Naive thymus-derived CD4-positive, alpha-beta T cell (primary cell): ENCODE measurements around the gene HSD17B14. TPM values are rescaled to one million over a fixed set of nuclear protein-coding genes. Genes with fewer than 3 reads are reported as not detected.
"Not testable (repeated sequence)": the region's sequence is repeated elsewhere in the genome, so short reads cannot be mapped to it uniquely, and the experiment has no call there.

Experiments used
- ATAC-seq: fragments of 150-1000 bp; cut with Tn5 transposase; 2 replicates; pipeline ENCODE4 v1.10.0; 2021; ENCODE audit warnings: mild to moderate bottlenecking, moderate library complexity
- CTCF ChIA-PET: fragments of 350-600 bp; sonication (Branson Sonifier 250); formaldehyde crosslinking; loops from one replicate; lab custom pipeline; 2021; ENCODE audit warnings: antibody characterized with exemption; lab: Charles Lee
- POLR2A ChIA-PET: fragments of 350-600 bp; sonication (Branson Sonifier 250); formaldehyde crosslinking; loops from one replicate; lab custom pipeline; 2021; ENCODE audit warnings: antibody characterized with exemption, inconsistent platforms; lab: Charles Lee
- DNase-seq, 9 donors: peaks; one replicate each; pipeline versions ENCODE4 v3.0.0 to v3.0.0-alpha.2; 2020 to 2022; ENCODE audit warnings: mixed read lengths in 1 of 9
- H3K27ac ChIP-seq: one replicate; pipeline ENCODE4 v1.7.0; 2013; ENCODE audit warnings: mild to moderate bottlenecking, low read depth, low read length, moderate library complexity
- H3K27me3 ChIP-seq, 2 donors: one replicate each; pipeline ENCODE4 v1.7.0; 2013; ENCODE audit warnings: low read length in 2 of 2, mild to moderate bottlenecking in 2 of 2, moderate library complexity in 2 of 2; ENCODE audit not compliant: control insufficient read depth in 2 of 2, insufficient read depth in 2 of 2
- H3K36me3 ChIP-seq, 3 experiments: 1 replicate in 2 of 3; 2 replicates in 1 of 3; pipeline ENCODE4 v1.7.0; 2013; ENCODE audit warnings: low read length in 3 of 3, mild to moderate bottlenecking in 3 of 3, moderate library complexity in 1 of 3; ENCODE audit not compliant: insufficient read depth in 3 of 3, control insufficient read depth in 2 of 3
- H3K4me1 ChIP-seq, 2 donors: one replicate each; pipeline ENCODE4 v1.7.0; 2013; ENCODE audit warnings: low read length in 2 of 2, mild to moderate bottlenecking in 2 of 2, moderate library complexity in 1 of 2; ENCODE audit not compliant: control insufficient read depth in 2 of 2, insufficient read depth in 2 of 2
- H3K4me3 ChIP-seq: 2 replicates; pipeline ENCODE4 v1.7.0; 2013; ENCODE audit warnings: mild to moderate bottlenecking, low read length
- H3K9me3 ChIP-seq, 3 experiments: 1 replicate in 2 of 3; 2 replicates in 1 of 3; pipeline ENCODE4 v1.7.0; 2013; ENCODE audit warnings: low read length in 3 of 3; ENCODE audit not compliant: control insufficient read depth in 2 of 3
- H3K27ac Mint-ChIP-seq, 9 donors: one replicate each; pipeline ENCODE4 v1.8.0; 2020 to 2022; ENCODE audit warnings: mixed read lengths in 9 of 9, mild to moderate bottlenecking in 8 of 9, moderate library complexity in 5 of 9, inconsistent platforms in 2 of 9
- H3K27me3 Mint-ChIP-seq, 5 donors: one replicate each; pipeline ENCODE4 v1.8.0; 2021 to 2022; ENCODE audit warnings: mixed read lengths in 5 of 5, mild to moderate bottlenecking in 1 of 5
- H3K36me3 Mint-ChIP-seq, 5 donors: one replicate each; pipeline ENCODE4 v1.8.0; 2020 to 2022; ENCODE audit warnings: mixed read lengths in 5 of 5, mild to moderate bottlenecking in 3 of 5, inconsistent platforms in 1 of 5
- H3K4me1 Mint-ChIP-seq, 7 donors: one replicate each; pipeline ENCODE4 v1.8.0; 2020 to 2022; ENCODE audit warnings: mixed read lengths in 7 of 7, mild to moderate bottlenecking in 3 of 7, inconsistent platforms in 1 of 7
- H3K4me3 Mint-ChIP-seq, 10 donors: one replicate each; pipeline ENCODE4 v1.8.0; 2020 to 2022; ENCODE audit warnings: mild to moderate bottlenecking in 10 of 10, mixed read lengths in 10 of 10, moderate library complexity in 6 of 10, inconsistent platforms in 2 of 10
- H3K9me3 Mint-ChIP-seq, 11 donors: one replicate each; pipeline ENCODE4 v1.8.0; 2020 to 2022; ENCODE audit warnings: mixed read lengths in 11 of 11, mild to moderate bottlenecking in 4 of 11, inconsistent platforms in 1 of 11, moderate library complexity in 1 of 11
- intact Hi-C, 2 donors: fragments of 100-400 bp; cut with micrococcal nuclease; formaldehyde crosslinking; loops; one replicate each; pipeline ENCODE4 v1.15.1; 2023
- polyA plus RNA-seq, 2 donors: library from polyadenylated mRNA; unstranded; fragments of 300-500 nt; fragmentation: Illumina TruSeq; gene quantifications; one replicate each; pipeline ENCODE4 v1.2.3, GENCODE V29; 2021
- total RNA-seq, 6 experiments: library from RNA in 5 of 6; stranded (reverse) in 5 of 6; gene quantifications; 1 replicate in 5 of 6; 2 replicates in 1 of 6; pipeline ENCODE4 v1.2.3 and lab custom pipeline; 2021 to 2026

Gene HSD17B14
- total and polyA plus RNA-seq, 7 experiments from 2014 or later = 0.38 to 2.9 (median 1.2) TPM; not detected in 1

DNA sequence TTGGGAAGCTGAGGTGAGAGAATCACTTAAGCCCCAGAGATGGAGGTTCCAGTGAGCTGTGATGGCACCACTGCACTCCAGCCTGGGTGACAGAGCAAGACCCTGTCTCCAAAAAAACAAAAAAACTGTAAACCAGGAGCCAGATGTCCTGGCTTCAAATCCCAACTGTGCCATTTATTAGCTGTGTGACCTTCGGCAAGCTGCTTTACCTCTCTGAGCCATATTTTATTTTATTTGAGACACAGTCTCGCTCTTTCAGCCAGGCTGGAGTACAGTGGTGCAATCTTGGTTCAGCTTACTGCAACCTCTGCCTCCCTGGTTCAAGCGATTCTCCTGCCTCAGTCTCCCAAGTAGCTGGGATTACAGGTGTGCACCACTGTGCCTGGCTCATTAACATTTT lies 10.4 kb upstream of the HSD17B14 start:
- CTCF ChIA-PET = interaction anchor here (7.5 kb wide), 1 partner anchor 57 kb away, joined by 100 read pairs; no protein-coding TSS in a partner anchor
- H3K4me1 ChIP-seq = not testable (repeated sequence)

DNA sequence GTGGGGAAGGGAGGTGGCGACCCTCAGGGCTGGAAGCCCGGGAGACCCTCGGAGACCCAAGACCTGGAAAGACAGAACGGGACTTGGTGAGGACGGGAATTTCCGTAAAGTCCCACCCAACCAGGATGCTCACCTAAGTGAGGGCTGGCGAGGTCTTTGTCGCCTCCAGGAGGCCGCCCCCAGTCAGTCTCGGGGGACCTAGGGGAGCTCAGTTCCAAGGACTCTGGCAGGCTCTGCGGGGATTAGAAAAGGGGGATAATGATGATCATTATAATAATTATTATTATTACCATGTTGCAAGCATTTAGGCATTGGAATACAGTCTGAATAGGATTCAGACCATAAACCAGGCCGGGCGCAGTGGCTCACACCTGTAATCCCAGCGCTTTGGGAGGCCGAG lies 9.1 kb upstream of the HSD17B14 start:
- H3K4me1 ChIP-seq = no peaks in the 10 kb centered on the region
- Mint-ChIP-seq H3K27me3 (no peaks in the 10 kb centered on the region), H3K27ac (no peak overlapping the region), H3K4me3 (no peak overlapping the region), H3K9me3 (no peaks in the 10 kb centered on the region), H3K36me3 (no peaks in the 10 kb centered on the region), H3K4me1 (peaks cover 0 to 6% (median 0%) of the 10 kb centered on the region in 7 donors)
- H3K4me3 ChIP-seq = no peak overlapping the region
- intact Hi-C loops = no loop called here
- DNase-seq (no peak), ATAC-seq (no peak)
- CTCF ChIA-PET = interaction anchor here (0.5 to 7.5 kb wide), 2 partner anchors 56 to 194 kb away, joined by 3 to 100 read pairs; no protein-coding TSS in a partner anchor
- no peaks in the 10 kb centered on the region for H3K27me3 ChIP-seq
- H3K9me3 ChIP-seq = no peaks in the 10 kb centered on the region
- H3K36me3 ChIP-seq = no peaks in the 10 kb centered on the region
- POLR2A ChIA-PET = no interaction called here
- H3K27ac ChIP-seq = no peak overlapping the region

More for the DNA sequence above, 10.4 kb upstream of the HSD17B14 start:
- H3K36me3 ChIP-seq, H3K4me3 ChIP-seq, ATAC-seq, H3K9me3 ChIP-seq, H3K36me3 Mint-ChIP-seq, H3K27ac ChIP-seq, H3K27me3 ChIP-seq, H3K27ac Mint-ChIP-seq, H3K9me3 Mint-ChIP-seq, DNase-seq, H3K4me1 Mint-ChIP-seq, intact Hi-C loops, H3K27me3 Mint-ChIP-seq, H3K4me3 Mint-ChIP-seq: not testable (repeated sequence)
- POLR2A ChIA-PET = interaction anchor here (0.7 kb wide), 1 partner anchor 63 kb away, joined by 3 read pairs; no protein-coding TSS in a partner anchor

DNA sequence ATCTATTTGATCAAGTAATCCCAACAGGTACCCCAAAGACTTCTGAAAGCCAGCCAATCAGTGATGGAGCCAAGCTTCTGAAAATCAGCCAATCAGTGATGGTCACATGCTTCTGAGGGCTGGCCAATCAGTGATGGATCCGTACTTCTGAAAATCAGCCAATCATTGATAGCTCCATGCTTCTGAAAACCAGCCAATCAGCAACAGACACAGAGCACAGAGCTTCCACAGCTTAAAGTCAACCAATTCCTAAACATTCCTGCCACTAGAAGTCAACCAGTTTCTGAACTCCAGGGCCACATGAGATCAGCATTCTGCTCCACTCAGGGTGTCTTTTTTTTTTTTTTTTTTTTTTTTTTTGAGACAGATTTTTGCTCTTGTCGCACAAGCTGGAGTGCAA lies 8.2 kb upstream of the HSD17B14 start:
- ChIA-PET CTCF (interaction anchor here (3.7 to 7.5 kb wide), 2 partner anchors 50 to 55 kb away, joined by 50 to 100 read pairs; no protein-coding TSS in a partner anchor), POLR2A (interaction anchor here (1.0 kb wide), 1 partner anchor 118 kb away, joined by 3 read pairs; no protein-coding TSS in a partner anchor)
- Mint-ChIP-seq H3K4me1 (peaks cover 0 to 6% (median 0%) of the 10 kb centered on the region in 7 donors), H3K27me3 (no peaks in the 10 kb centered on the region), H3K36me3 (no peaks in the 10 kb centered on the region), H3K27ac (no peak overlapping the region), H3K9me3 (no peaks in the 10 kb centered on the region), H3K4me3 (no peak overlapping the region)
- Histone ChIP-seq H3K4me3 (no peak overlapping the region), H3K27me3 (no peaks in the 10 kb centered on the region), H3K27ac (no peak overlapping the region), H3K4me1 (no peaks in the 10 kb centered on the region), H3K9me3 (no peaks in the 10 kb centered on the region), H3K36me3 (no peaks in the 10 kb centered on the region)
- no peak for DNase-seq
- ATAC-seq = no peak
- intact Hi-C loops = no loop called here

DNA sequence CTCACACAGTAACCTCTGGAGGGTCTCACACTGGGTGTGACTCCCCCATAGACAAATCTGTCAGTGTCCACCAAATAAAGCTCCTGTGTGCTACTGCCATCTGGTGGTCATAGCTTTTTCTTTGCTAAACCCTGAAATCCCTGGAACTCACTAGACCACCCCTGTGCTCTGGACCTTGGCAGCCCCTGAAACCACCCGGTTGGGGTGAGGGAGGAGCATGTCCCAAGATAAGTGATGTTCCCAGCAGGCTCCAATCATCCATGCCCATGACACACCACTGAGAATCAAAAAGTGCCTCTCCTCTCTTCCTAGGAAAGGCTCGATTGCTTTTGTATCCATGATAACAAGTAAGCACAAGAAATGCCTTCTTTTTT lies 6.5 kb upstream of the HSD17B14 start:
- intact Hi-C loops = loop anchor here (1.0 to 2.0 kb wide), 5 partner anchors 47 to 196 kb away; partner anchors contain the start of gene CA11 (in 2 of the 2)
- CTCF ChIA-PET = interaction anchor here (0.5 to 7.5 kb wide), 26 partner anchors 9 to 560 kb away, joined by 3 to 100 read pairs (median 5); partner anchors contain the start of genes CA11 and RUVBL2
- ATAC-seq = peak; percentile 67
- peaks cover 0 to 2% (median 0%) of the 10 kb centered on the region in 5 donors for H3K27me3 Mint-ChIP-seq
- Histone ChIP-seq H3K27ac (no peak overlapping the region), H3K36me3 (no peaks in the 10 kb centered on the region), H3K9me3 (no peaks in the 10 kb centered on the region), H3K27me3 (no peaks in the 10 kb centered on the region), H3K4me1 (no peaks in the 10 kb centered on the region), H3K4me3 (no peak overlapping the region)
- POLR2A ChIA-PET = interaction anchor here (0.8 to 2.4 kb wide), 5 partner anchors 47 to 197 kb away, joined by 3 to 10 read pairs (median 3); partner anchors contain the start of genes CA11 and FTL
- H3K9me3 Mint-ChIP-seq = no peaks in the 10 kb centered on the region
- peak overlapping the region in 3 of 9 donors; percentile 44 to 53 (median 51) for H3K27ac Mint-ChIP-seq
- H3K4me1 Mint-ChIP-seq = peaks cover 0 to 6% (median 3%) of the 10 kb centered on the region in 7 donors
- H3K36me3 Mint-ChIP-seq = no peaks in the 10 kb centered on the region
- peak in 8 of 9 donors; percentile 37 to 62 (median 49) for DNase-seq
- H3K4me3 Mint-ChIP-seq = peak overlapping the region in 1 of 10 donors; percentile 53

DNA sequence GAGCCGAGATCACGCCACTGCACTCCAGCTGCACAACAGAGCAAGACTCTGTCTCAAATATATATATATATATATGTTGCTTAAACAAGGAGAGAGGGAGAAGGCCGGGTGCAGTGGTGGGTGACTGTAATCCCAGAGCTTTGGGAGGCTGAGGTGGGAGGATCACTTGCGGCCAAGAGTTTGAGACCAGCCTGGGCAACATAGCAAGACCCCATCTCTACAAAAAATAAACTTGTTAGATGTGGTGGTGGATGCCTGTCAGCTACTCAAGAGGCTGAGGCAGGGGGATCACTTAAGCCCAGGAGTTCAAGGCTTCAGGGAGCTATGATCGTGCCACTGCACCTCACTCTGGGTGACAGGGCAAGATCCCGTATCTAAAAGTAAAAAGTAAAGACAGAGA lies 5.3 kb upstream of the HSD17B14 start:
- Mint-ChIP-seq H3K27me3 (peaks cover 0 to 9% (median 0%) of the 10 kb centered on the region in 5 donors), H3K27ac (no peak overlapping the region), H3K36me3 (no peaks in the 10 kb centered on the region), H3K9me3 (no peaks in the 10 kb centered on the region), H3K4me1 (peaks cover 5 to 11% (median 10%) of the 10 kb centered on the region in 7 donors), H3K4me3 (no peak overlapping the region)
- intact Hi-C loops = no loop called here
- Histone ChIP-seq H3K4me3 (no peak overlapping the region), H3K9me3 (no peaks in the 10 kb centered on the region), H3K27me3 (peaks cover 0 to 1% of the 10 kb centered on the region in 2 donors), H3K27ac (no peak overlapping the region), H3K4me1 (peaks cover 4% of the 10 kb centered on the region in 2 donors), H3K36me3 (no peaks in the 10 kb centered on the region)
- CTCF ChIA-PET = interaction anchor here (0.7 to 7.5 kb wide), 15 partner anchors 8 to 511 kb away, joined by 3 to 100 read pairs (median 6); partner anchors contain the start of gene CA11
- POLR2A ChIA-PET = interaction anchor here (2.4 kb wide), 1 partner anchor 46 kb away, joined by 10 read pairs; no protein-coding TSS in a partner anchor
- ATAC-seq (no peak), DNase-seq (no peak)

DNA sequence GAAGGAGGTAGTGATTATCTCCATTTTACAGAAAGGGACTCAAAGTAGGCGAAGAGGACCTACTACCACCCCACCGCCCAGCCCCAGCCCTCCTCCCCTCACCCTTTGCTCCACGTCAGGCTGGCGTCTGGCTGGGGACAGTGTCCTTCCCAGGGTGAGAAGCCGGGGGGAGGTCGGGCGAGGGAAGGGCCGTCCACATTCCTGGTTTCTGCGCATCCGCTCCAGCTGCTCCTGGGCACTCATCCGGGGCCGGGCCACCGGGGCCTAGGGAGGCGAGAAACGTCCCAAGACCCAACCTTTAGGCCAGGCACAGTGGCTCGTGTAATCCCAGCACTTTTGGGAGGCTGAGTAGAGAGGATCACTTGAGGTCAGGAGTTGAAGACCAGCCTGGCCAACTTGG lies 4.8 kb upstream of the HSD17B14 start:
- intact Hi-C loops = no loop called here

More for the DNA sequence above, 4.8 kb upstream of the HSD17B14 start:
- Mint-ChIP-seq H3K36me3 (no peaks in the 10 kb centered on the region), H3K27ac (no peak overlapping the region), H3K4me1 (peaks cover 10 to 17% (median 14%) of the 10 kb centered on the region in 7 donors), H3K27me3 (peaks cover 0 to 9% (median 0%) of the 10 kb centered on the region in 5 donors), H3K4me3 (no peak overlapping the region), H3K9me3 (no peaks in the 10 kb centered on the region)
- no peak overlapping the region for H3K27ac ChIP-seq
- CTCF ChIA-PET = interaction anchor here (0.8 to 7.5 kb wide), 7 partner anchors 10 to 195 kb away, joined by 4 to 100 read pairs (median 7); partner anchors contain the start of gene CA11
- H3K4me1 ChIP-seq = peaks cover 9 to 10% of the 10 kb centered on the region in 2 donors
- no peaks in the 10 kb centered on the region for H3K36me3 ChIP-seq
- H3K4me3 ChIP-seq = no peak overlapping the region
- POLR2A ChIA-PET = no interaction called here
- ATAC-seq = no peak
- H3K27me3 ChIP-seq = peaks cover 0 to 5% of the 10 kb centered on the region in 2 donors
- DNase-seq = no peak
- no peaks in the 10 kb centered on the region for H3K9me3 ChIP-seq
